ENCODE results near the gene RASA4B.

The RASA4B gene

GRCh38 chr7:102436118-102436517 lies 81.5 kb downstream of the RASA4B start:
- Histone ChIP-seq H3F3A (ENCODE audit: insufficient read depth) (peaks cover 39% of the 10 kb centered on the region), H3K27me3 (ENCODE audit: low read length) (no peaks in the 10 kb centered on the region), H3K9ac (ENCODE audit: low read length) (no peak overlapping the region)

DNA sequence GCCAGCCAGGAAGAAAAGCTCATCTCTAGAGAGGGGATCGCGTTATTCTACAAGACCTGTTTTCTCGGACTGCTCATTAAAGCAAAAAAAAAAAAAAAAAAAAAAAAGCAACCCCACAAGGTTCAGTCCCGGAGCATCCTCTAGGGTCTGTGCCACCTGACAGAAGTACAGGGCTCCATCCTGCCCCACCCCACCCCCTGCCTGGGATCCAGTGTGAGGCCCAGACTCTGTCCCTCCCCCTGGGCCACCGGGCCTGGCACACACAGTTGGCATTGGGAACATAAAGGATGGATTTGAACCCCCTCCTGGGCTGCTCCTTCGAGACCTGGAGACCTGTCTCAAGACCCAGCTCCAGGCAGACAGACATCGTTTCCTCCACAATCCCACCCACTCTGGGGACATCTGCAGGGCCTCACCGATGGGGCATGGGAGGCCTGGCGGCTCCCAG lies 83.5 kb downstream of the RASA4B start:
- H3K4me2 ChIP-seq (ENCODE audit: low read depth, low read length, poor library complexity, severe bottlenecking): peak overlapping the region; percentile 80
- TF ChIP-seq EZH2phosphoT487 (conservative IDR thresholded peaks at IDR 0.05; ENCODE audit: low read length): no peak
- TF ChIP-seq, protein P1, sequence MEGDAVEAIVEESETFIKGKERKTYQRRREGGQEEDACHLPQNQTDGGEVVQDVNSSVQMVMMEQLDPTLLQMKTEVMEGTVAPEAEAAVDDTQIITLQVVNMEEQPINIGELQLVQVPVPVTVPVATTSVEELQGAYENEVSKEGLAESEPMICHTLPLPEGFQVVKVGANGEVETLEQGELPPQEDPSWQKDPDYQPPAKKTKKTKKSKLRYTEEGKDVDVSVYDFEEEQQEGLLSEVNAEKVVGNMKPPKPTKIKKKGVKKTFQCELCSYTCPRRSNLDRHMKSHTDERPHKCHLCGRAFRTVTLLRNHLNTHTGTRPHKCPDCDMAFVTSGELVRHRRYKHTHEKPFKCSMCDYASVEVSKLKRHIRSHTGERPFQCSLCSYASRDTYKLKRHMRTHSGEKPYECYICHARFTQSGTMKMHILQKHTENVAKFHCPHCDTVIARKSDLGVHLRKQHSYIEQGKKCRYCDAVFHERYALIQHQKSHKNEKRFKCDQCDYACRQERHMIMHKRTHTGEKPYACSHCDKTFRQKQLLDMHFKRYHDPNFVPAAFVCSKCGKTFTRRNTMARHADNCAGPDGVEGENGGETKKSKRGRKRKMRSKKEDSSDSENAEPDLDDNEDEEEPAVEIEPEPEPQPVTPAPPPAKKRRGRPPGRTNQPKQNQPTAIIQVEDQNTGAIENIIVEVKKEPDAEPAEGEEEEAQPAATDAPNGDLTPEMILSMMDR (IDR thresholded peaks at IDR 0.05; ENCODE audit: insufficient read depth, low read length, poor library complexity, severe bottlenecking): no peak
- H3K4me3 ChIP-seq (ENCODE audit: insufficient read depth, low read length, poor library complexity, severe bottlenecking): peak overlapping the region; percentile 84
- peaks cover 32% of the 10 kb centered on the region for H3K79me2 ChIP-seq (ENCODE audit: insufficient read depth, low read length)
- peaks cover 30% of the 10 kb centered on the region for H3F3A ChIP-seq (ENCODE audit: insufficient read depth)
- 0 out of 2 replicates have a peak, but pooled peaks cover 9% of the 10 kb centered on the region for H3K36me3 ChIP-seq (ENCODE audit: low read length)
- H3K9me3 ChIP-seq (ENCODE audit: insufficient read depth, low read length): no peaks in the 10 kb centered on the region
- H3K9me2 ChIP-seq (replicated peaks; ENCODE audit: insufficient read depth, low read length): no peaks in the 10 kb centered on the region
- H3K27ac ChIP-seq (ENCODE audit: low read depth, low read length): peak overlapping the region; percentile 92
- H3K9ac ChIP-seq (ENCODE audit: low read length): peak overlapping the region; percentile 94
- H2AFZ ChIP-seq (ENCODE audit: low read depth, low read length, severe bottlenecking): peak overlapping the region; percentile 44
- no peaks in the 10 kb centered on the region for H3K27me3 ChIP-seq (ENCODE audit: low read length)
- H4K20me1 ChIP-seq (ENCODE audit: low read depth, low read length): no peaks in the 10 kb centered on the region

More at GRCh38 chr7:102436118-102436517, 81.5 kb downstream of the RASA4B start:
- 0 out of 2 replicates have a peak, but pooled peaks cover 9% of the 10 kb centered on the region for H3K36me3 ChIP-seq (ENCODE audit: low read length)
- H3K4me3 ChIP-seq (ENCODE audit: insufficient read depth, low read length, poor library complexity, severe bottlenecking): no peak overlapping the region
- H3K79me2 ChIP-seq (ENCODE audit: insufficient read depth, low read length): peaks cover 32% of the 10 kb centered on the region
- peak overlapping the region; percentile 92; the same call in 1 of the 2 replicates for H3K27ac ChIP-seq (ENCODE audit: low read depth, low read length)
- no peaks in the 10 kb centered on the region for H3K9me2 ChIP-seq (replicated peaks; ENCODE audit: insufficient read depth, low read length)
- no peak overlapping the region for H2AFZ ChIP-seq (ENCODE audit: low read depth, low read length, severe bottlenecking)
- H4K20me1 ChIP-seq (ENCODE audit: low read depth, low read length): no peaks in the 10 kb centered on the region
- TF ChIP-seq, protein P1 (IDR thresholded peaks at IDR 0.05; ENCODE audit: insufficient read depth, low read length, poor library complexity, severe bottlenecking): no peak
- no peak for TF ChIP-seq EZH2phosphoT487 (conservative IDR thresholded peaks at IDR 0.05; ENCODE audit: low read length)
- peak overlapping the region; percentile 80 for H3K4me2 ChIP-seq (ENCODE audit: low read depth, low read length, poor library complexity, severe bottlenecking)
- no peaks in the 10 kb centered on the region for H3K9me3 ChIP-seq (ENCODE audit: insufficient read depth, low read length)

GRCh38 chr7:102433219-102434038 lies 84.1 kb downstream of the RASA4B start, which contains the start of gene ORAI2:
Gene ORAI2, plus strand, starts transcription at chr7:102433575. Its CDS starts 5,382 bp downstream, at chr7:102438957.
- Histone ChIP-seq H3K9me3 (ENCODE audit: insufficient read depth, low read length) (no peaks in the 10 kb centered on the region), H3K27me3 (ENCODE audit: low read length) (no peaks in the 10 kb centered on the region), H3K4me2 (ENCODE audit: low read depth, low read length, poor library complexity, severe bottlenecking) (peak within 1 kb of the TSS; percentile 80), H3K36me3 (ENCODE audit: low read length) (0 out of 2 replicates have a peak, but pooled peaks cover 9% of the 10 kb centered on the region), H3K9ac (ENCODE audit: low read length) (peak within 1 kb of the TSS; percentile 94), H3K79me2 (ENCODE audit: insufficient read depth, low read length) (peaks cover 32% of the 10 kb centered on the region), H3K27ac (ENCODE audit: low read depth, low read length) (peak within 1 kb of the TSS; percentile 92), H4K20me1 (ENCODE audit: low read depth, low read length) (no peaks in the 10 kb centered on the region), H3K9me2 (replicated peaks; ENCODE audit: insufficient read depth, low read length) (no peaks in the 10 kb centered on the region), H3K4me3 (ENCODE audit: insufficient read depth, low read length, poor library complexity, severe bottlenecking) (peak within 1 kb of the TSS; percentile 84), H3F3A (ENCODE audit: insufficient read depth) (peaks cover 29% of the 10 kb centered on the region), H2AFZ (ENCODE audit: low read depth, low read length, severe bottlenecking) (peak within 1 kb of the TSS; percentile 44)
- TF ChIP-seq, protein P1 (IDR thresholded peaks at IDR 0.05; ENCODE audit: insufficient read depth, low read length, poor library complexity, severe bottlenecking): no peak
- no peak for TF ChIP-seq EZH2phosphoT487 (conservative IDR thresholded peaks at IDR 0.05; ENCODE audit: low read length)

Data from SU-DHL-6 (cell line).